GM18502 (cell line): Measurements from ENCODE around the gene SMARCA4.

Source experiments
- ATAC-seq: cut with Tn5 transposase; IDR thresholded peaks from one replicate; pipeline ENCODE4 v1.9.1; 2021; ENCODE audit warnings: mild to moderate bottlenecking; ENCODE audit not compliant: unreplicated experiment, poor library complexity

The SMARCA4 gene

DNA sequence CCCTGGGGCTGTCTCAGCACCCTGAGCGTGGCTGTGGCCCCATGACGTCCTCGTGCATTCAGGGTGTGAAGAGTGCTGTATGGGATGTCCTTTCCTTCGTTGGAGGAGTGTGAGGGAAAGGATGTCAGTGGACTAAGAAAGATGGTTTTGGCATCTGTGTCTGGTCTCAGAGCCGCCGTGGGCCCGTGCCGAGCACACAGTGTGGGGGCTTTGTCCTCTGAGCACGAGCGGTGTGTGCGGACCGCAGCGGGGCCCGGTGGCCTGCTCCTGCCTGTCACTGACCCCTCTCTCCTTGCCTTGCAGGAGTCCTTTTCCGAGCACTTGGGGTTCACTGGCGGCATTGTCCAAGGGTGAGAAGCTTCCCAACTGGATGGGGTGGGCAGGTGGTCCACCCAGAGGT, 65.2 kb downstream of the SMARCA4 start:
- ATAC-seq = no peak

DNA sequence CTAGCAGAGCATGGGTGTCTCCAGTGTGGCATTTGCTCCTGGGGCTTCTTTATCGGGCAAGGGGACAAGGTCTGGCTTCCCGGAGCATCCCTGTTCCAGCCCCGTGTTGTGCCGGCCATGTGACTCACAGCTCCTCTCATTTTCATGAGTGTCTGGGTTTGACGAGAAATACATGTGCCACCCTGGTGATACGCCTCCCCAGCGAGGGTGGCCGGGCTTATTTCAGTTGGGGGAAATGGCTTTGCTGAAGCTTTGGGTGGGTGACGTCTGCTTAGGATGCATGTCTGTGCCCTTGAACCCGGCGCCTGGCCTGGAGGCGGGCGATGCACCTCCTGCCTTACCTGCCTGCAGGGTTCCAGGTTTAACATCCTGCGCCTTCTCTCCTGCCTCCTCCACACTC, 66.6 kb downstream of the SMARCA4 start:
- ATAC-seq = no peak

DNA sequence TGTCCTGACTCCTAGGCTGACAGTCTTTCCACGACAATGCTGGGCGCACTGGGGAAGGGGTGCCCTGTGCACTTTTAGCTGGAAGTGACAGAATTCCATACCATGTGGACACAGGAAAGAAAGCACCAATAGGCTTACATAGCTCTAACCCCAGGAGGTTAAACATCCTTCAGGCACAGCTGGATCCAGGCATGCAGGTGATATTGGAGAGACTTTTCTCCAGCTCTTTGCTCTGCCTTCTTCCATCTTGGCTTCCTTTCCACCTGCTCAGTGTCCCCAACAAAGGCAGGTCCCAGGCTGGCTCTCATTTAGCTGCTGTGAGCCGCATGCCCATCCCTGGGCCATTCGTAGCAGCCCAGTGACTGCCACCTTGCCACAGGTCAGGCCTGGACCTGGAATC, 67.3 kb downstream of the SMARCA4 start:
- ATAC-seq = no peak

DNA sequence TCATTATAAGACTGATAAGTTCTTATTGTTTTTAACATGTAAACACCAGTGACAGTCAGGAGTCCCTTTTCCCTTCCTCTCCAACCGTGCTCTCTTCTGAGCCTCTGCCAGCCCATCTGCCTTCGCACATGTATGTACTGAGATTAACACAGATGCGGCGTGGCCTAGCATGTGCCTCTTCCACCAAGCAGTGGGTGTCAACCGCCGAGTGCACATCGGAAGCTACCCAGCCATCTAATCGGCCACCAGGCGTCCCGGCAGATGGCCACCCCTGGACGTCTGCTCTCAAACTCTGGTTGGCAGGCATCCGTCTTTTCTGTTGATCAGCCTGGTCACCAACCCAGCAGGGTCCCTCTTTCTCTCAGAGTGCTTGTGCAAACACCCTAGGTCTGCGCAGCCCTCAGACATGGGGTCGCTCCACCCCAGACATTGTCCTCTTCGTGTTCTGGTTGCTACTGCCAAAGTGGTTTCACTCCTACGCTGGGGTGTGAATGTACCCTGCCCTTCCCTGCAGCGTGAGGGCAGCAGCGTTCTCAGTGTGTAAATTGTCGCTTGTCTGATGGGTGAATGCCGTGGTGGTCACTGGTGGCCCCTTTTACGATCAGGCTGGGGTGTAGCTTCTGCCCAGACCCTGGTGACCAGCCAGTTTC, 70.7 kb downstream of the SMARCA4 start:
- no peak for ATAC-seq

DNA sequence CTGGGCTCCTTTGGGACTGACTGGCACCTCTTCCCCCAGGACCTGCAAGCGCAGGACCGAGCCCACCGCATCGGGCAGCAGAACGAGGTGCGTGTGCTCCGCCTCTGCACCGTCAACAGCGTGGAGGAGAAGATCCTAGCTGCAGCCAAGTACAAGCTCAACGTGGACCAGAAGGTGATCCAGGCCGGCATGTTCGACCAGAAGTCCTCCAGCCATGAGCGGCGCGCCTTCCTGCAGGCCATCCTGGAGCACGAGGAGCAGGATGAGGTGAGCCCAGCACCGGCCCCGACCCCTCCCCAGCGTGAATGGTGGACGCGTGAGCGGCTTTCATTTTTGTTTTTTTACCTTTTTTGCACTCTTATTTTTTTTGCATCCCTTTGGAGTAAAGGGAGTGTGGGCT, 72.4 kb downstream of the SMARCA4 start:
- no peak for ATAC-seq

DNA sequence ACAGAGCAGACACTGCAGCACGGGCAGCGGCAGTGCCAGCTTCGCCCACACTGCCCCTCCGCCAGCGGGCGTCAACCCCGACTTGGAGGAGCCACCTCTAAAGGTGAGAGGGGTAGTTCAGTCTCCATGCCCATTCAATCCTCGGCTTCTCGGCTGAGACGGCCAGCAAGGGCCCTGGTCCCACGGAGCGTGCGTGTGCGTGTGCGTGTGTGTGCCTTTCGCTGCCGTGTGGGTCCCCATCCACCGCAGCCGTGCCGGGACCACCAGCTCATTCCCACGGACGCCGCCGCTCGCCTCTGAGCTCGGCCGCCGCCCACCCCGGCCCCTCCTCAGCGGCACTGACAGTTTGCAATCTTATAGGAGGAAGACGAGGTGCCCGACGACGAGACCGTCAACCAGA, 72.9 kb downstream of the SMARCA4 start:
- ATAC-seq = no peak

DNA sequence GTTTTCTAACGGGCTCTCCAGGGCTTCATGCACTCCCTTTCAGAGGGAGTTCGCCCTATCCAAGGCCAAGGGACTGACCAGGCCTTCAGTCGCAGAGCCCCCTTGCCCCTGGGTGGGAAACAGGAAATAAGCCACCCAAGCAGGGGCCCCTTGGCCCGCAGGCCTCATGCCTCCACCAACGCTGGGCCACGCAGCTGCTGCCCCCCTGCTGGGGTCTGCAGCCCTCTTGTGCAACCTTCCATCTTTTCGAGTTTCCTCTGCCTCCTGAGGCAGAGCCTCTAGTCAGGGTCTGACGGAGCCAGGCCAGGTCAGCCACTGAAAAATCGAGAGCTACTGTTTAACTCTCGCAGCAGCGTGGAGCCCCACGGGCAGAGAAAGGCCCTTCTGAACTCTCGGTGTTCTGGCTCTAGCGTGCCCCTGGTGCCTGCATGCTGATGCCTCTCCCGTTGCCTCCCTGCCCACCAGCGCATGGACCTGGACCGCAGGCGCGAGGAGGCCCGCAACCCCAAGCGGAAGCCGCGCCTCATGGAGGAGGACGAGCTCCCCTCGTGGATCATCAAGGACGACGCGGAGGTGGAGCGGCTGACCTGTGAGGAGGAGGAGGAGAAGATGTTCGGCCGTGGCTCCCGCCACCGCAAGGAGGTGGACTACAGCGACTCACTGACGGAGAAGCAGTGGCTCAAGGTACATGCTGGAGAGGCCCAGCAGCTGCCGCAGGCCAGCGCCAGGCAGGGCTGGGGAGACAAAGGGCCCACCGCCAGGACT, 73.8 kb downstream of the SMARCA4 start:
- ATAC-seq = no peak

DNA sequence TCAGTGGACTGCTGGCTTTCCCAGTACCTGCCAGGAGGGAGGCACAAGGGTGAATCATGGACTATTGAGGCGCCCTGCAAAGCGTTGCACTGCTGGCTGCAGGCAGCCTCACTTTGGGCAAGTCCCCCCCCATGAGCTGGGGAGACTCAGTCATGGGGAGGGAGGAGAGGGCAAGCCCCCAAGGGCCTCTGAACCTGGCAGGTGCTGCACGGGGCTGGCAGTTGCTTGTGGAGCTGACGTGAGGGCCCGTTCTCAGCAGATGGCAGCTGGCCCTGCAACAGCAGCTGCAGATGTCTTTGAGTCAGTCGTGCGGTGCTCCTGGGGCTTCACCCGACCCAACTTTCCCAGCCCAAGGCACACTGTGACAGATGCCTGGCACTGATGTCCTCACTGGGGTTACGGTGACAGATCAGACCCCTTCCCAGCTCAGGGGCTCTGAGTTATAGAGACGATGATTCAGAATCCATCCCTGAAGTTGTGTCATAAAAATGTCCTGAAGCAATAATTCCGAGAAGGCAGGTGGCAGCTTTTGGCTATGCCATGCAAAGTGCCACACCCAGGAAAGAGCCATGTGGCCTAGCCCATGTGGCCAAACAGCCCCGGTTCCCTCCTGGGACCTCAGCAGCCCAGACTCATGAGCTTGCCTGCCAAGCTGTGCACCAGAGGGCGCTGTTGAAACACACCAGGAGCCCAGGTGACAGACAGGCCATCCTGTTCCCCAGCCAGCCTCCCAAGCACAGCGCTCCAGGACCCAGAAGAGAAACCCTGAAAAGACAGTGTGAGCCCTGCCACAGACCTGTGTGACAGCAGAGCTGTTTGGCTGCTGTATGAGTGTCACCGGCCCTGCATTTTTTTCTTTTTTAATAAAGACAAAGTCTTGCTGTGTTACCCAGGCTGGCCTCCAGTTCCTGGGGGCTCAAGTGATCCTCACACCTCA, 74.9 kb downstream of the SMARCA4 start:
- peak; percentile 65 for ATAC-seq

DNA sequence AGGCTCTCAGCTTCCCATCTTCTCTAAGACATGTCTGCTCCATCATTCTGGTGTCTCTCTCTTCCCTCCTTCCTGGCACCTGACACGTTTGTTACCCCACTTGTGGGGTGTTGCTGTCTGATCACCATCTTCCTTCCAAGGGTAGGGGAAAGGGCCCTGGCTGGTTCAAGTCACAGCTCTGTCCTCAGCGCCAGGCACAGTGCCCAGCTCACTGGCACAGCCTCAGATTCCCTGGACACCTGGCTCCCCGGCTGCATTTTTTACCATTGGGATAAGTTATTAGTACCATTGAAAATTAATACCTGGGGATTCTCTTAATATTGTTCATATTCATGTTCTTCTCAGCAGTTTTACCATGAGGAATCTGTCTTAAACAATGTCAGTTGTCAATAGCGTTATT, 77.7 kb downstream of the SMARCA4 start:
- no peak for ATAC-seq

DNA sequence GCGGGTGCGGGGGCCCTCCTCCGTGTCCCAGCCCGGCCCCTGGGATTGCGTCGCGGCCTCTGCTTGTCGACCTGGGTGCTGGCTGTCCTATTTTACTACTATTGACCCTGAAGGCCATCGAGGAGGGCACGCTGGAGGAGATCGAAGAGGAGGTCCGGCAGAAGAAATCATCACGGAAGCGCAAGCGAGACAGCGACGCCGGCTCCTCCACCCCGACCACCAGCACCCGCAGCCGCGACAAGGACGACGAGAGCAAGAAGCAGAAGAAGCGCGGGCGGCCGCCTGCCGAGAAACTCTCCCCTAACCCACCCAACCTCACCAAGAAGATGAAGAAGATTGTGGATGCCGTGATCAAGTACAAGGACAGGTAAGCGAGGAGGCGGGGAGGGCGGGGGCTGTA, 80.4 kb downstream of the SMARCA4 start:
- ATAC-seq = no peak

DNA sequence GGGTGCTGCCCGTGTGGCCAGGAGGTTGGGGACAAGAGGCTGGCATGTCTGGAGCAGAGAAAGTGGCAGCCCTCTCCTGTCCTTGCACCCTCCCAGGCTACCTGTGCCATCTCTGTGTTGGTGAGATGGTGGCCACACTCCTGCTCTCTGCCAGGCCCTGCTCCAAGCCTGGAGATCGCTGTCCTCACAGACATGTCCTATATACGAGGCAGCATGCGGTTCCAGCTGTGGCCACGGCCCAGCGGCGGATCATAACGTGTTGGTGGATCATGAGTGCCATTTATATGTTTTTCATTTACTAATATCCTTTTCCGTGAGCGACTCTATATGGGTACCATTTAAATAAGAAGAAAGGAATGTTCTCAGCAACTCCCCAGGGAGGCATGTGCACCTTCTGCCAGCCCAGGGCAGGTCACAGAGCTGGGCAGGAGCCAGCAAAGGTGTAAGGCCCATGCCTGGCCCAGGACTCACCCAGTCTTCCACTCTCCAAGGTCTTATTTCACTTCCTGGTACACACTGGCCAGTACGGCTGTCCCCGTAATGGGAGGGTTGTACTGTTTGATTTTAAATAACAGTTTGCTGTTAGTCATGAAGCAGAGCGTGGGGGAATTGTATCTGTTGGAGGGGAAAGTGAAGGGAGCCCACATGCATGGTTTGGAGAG, 81.3 kb downstream of the SMARCA4 start:
- no peak for ATAC-seq

DNA sequence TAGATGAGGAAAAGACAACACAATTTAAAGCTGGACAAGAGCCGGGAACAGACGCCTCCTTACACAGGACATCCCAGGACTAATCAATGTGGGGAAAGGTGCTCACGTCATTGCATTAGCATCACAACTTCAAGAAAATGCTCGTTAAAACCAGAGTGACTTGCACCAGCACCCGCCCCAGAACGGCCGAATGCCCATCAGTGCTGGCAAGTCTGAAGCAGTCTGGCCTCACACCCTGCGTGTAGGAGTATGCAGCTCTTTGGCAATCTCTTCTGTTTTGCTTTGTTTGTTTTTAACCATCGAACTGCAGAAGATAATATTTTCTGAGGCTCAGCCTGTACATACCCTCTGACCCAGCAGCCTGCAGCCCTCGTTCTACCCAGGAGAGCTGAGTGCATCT, 83.6 kb downstream of the SMARCA4 start:
- no peak for ATAC-seq

DNA sequence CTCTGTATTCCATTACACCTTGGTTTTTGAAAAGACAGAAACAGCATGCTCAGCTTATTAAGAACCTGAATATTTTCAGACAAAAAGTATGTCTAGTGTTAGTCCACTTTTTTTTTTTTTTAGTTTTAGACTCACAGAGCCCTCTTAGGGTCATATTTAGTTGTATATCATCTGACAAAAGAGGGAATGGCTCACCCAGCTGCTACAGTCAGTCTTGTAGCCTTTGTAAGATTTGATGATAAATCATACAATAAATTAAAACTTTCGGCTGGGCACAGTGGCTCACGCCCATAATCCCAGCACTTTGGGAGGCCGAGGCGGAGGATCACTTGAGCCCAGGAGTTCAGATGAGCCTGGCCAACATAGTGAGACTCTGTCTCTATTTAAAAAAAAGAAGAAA, 84.7 kb downstream of the SMARCA4 start:
- ATAC-seq = no peak

DNA sequence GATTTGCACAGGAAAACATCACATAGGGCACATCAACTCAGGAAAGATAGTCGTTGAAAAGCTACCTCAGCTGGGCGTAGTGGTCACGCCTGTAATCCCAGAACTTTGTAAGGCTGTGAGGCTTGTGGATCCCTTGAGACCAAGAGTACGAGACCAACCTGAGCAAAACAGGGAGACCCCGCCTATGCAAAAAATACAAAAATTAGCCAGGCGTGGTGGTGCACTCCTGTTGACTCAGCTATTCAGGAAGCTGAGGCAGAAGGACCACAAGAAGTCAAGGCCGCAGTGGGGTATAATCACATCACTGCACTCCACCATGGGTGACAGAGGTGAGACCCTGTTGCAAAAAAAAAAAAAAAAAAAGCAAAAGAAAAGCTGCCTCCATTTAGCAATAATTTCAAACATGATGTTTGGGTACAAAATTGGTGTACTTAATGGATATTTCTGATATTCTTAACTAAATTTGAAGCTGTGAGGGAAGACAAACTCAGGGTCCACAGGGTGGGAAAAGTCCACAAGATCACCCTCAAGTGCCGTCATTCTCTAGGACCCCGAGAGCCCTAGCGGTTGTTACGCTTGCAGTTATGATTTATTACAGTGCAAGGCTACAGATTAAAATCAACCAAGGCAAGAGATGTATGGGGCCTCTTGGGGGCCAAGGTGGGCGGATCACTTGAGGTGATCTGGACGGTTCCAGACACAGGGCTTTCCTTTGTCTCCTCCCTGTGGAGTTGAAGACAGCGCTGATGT, 86.0 kb downstream of the SMARCA4 start:
- ATAC-seq = no peak

DNA sequence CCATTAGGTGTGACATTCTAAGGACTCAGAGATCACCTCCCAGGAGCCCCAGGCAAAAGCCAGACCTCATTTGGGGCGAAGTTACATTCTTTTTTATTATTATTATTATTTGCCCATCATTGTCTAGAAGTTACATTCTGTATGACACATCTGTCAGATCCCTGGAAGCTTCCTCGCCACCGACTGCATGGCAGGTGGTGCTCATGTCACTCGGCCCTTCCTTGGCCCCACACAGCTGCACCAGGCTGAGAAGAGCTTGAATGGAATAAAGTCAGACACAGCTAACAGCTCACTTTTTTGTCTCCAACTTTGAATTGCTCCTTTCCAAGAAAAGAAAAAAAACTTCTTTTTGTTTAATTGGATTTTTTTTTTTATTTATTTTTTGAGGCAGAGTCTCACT, 87.0 kb downstream of the SMARCA4 start:
- no peak for ATAC-seq

DNA sequence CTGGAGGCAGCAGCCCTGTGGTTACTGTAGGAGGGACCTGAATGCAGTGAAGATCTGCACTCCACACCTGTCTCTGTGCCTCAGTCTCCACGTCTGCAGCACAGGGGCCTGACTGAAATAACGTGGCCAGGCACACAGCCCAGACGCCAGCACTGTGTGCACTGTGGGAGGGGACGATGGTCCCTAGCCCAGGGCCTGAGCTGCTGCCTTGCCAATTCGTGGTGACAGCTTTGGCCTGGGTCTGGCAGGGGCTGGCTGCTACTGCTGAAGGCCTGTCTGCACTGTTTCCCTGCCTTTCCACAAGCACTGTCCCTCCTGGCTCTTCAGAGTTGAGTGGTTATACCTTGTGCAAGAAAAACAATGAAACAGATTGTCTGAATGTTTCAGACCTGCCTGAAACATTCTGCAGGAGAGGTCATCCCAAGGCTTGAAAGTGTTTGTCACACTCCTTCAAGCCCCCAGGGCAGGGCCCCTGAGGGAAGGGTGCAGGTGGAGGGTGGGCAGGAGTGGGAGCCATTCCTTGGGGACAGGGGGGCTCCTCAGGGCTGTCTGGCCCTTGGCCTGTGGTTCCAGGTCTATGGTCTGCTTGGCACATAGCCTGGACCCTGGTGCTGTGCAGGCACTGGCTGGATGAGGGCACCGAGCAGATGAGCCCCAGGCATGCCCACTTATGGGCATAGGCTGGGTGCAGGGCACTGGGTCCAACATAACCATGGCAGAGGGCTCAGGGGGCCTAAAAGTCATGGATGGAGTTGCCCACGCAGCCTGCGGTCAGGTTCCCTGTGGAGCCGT, 89.7 kb downstream of the SMARCA4 start:
- ATAC-seq = no peak

DNA sequence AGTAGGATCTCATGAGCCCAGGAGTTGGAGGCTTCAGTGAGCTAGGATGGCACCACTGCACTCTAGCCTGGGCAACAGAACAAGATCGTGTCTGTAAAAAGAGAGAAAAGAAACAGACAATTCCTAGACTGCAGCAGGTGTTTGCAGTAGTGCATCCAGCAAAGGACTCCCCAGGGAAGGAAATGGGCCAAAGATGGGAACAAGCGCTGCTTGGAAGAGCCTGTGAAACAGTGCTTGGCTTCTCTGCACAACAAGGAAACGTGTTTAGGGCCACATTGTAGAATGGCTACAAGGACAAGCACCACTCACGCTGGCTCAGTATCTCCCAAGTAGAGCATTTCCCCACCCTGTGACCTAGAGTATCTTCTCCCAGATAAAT, 93.0 kb downstream of the SMARCA4 start:
- no peak for ATAC-seq

DNA sequence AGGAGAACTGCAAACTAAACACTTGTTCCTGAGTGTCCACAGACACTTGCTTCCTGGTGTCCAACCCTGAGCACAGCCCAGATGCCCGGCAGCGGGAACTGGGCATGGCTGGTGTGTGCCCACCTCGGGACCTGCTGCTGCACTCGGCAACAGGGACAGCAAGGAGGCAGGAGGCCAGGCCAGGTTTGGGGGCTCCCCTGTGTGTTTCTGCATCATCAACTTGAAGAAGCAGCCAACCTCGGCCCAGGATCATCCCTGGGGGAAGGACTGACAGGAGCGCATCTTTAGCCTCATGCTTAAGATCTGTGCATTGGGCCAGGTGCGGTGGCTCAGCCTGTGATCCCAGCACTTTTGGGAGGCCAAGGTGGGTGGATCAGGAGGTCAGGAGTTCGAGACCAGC, 93.4 kb downstream of the SMARCA4 start:
- ATAC-seq = no peak

DNA sequence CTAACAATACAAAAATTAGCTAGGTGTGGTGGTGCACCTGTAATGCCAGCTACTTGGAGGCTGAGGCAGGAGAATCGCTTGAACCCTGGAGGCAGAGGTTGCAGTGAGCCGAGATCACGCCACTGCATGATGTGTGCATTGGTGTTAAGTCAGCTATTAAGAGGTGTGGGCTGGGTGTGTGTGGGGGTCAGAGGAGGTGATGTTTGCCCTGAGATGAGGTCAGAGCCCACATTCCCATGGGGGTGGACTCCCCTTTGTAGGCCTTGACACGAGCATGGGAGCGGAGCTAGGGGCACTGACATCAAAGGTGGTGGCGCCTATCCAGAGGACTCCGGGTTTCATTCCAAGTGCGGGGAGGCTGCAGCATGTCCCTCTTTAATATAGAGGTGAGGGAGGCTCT, 93.8 kb downstream of the SMARCA4 start:
- ATAC-seq = no peak
